ENCODE measurements around the gene NSD1.
"Not testable (repeated sequence)": the region's sequence is repeated elsewhere in the genome, so short reads cannot be mapped to it uniquely, and the experiment has no call there.

Gene NSD1

GRCh38 chr5:177302354-177303110 lies 169.0 kb downstream of the NSD1 start:
- no peak for DNase-seq (ENCODE audit: low spot score)
- in situ Hi-C loops (cut with MboI; ENCODE audit: low pct_unique_long_range_greater_than_20kb, low sequenced_read_pairs, unreplicated experiment): no loop called here

GRCh38 chr5:177303121-177303924 lies 169.8 kb downstream of the NSD1 start, which contains the start of the genes PRELID1 and RAB24:
PRELID1 (plus strand) TSS chr5:177303799; CDS start chr5:177303986, 187 bp downstream.
RAB24 (minus strand) TSS chr5:177303719; CDS start chr5:177303288, 431 bp downstream.
- TF ChIP-seq CTCF (IDR thresholded peaks at IDR 0.05; ENCODE audit: extremely low read depth, insufficient read depth, missing control alignments): peak; percentile 42
- in situ Hi-C loops (cut with MboI; ENCODE audit: low pct_unique_long_range_greater_than_20kb, low sequenced_read_pairs, unreplicated experiment): no loop called here
- DNase-seq (ENCODE audit: low spot score): peak; percentile 95

More at GRCh38 chr5:177302354-177303110, 169.0 kb downstream of the NSD1 start:
- TF ChIP-seq CTCF (IDR thresholded peaks at IDR 0.05; ENCODE audit: extremely low read depth, insufficient read depth, missing control alignments): peak; percentile 23

- in situ Hi-C loops (cut with MboI; ENCODE audit: low pct_unique_long_range_greater_than_20kb, low sequenced_read_pairs, unreplicated experiment): no loop called here
- no peak for DNase-seq (ENCODE audit: low spot score)
Observed at GRCh38 chr5:177303925-177304391, 170.4 kb downstream of the NSD1 start.

GRCh38 chr5:177304392-177305119 lies 171.0 kb downstream of the NSD1 start:
- TF ChIP-seq CTCF (IDR thresholded peaks at IDR 0.05; ENCODE audit: extremely low read depth, insufficient read depth, missing control alignments): no peak
- DNase-seq (ENCODE audit: low spot score): no peak
- in situ Hi-C loops (cut with MboI; ENCODE audit: low pct_unique_long_range_greater_than_20kb, low sequenced_read_pairs, unreplicated experiment): no loop called here

More at GRCh38 chr5:177303925-177304391, 170.4 kb downstream of the NSD1 start:
- no peak for TF ChIP-seq CTCF (IDR thresholded peaks at IDR 0.05; ENCODE audit: extremely low read depth, insufficient read depth, missing control alignments)

- in situ Hi-C loops (cut with MboI; ENCODE audit: low pct_unique_long_range_greater_than_20kb, low sequenced_read_pairs, unreplicated experiment); DNase-seq (ENCODE audit: low spot score): not testable (repeated sequence)
Observed at GRCh38 chr5:177306103-177306640, 172.6 kb downstream of the NSD1 start.

- DNase-seq (ENCODE audit: low spot score): no peak
- in situ Hi-C loops (cut with MboI; ENCODE audit: low pct_unique_long_range_greater_than_20kb, low sequenced_read_pairs, unreplicated experiment): no loop called here
- no peak for TF ChIP-seq CTCF (IDR thresholded peaks at IDR 0.05; ENCODE audit: extremely low read depth, insufficient read depth, missing control alignments)
Observed at GRCh38 chr5:177306674-177307543, 173.3 kb downstream of the NSD1 start.

Data from GM13977 (cell line).